Activated T-cell treated with anti-CD3 and anti-CD28 coated beads, Interleukin-2, amount 50 U/mL, for 72 hours (primary cell): ENCODE measurements around the gene DBT. TPM values are rescaled to one million over a fixed set of nuclear protein-coding genes. Genes with fewer than 3 reads are reported as not detected.

ENCODE experiments used
- ATAC-seq, 2 donors: fragments of 150-1000 bp; cut with Tn5 transposase; replicated peaks in 1 of 2; 2 replicates each; pipeline ENCODE4 v1.10.0; 2021; ENCODE audit warnings: moderate library complexity in 2 of 2, mild to moderate bottlenecking in 1 of 2
- DNase-seq, 2 donors: peaks; one replicate each; pipeline ENCODE4 v3.0.0; 2021 to 2022; ENCODE audit warnings: mixed read lengths in 1 of 2
- H3K27ac Mint-ChIP-seq: one replicate; pipeline ENCODE4 v1.8.0; 2022; ENCODE audit warnings: mild to moderate bottlenecking, moderate library complexity, mixed read lengths
- H3K27me3 Mint-ChIP-seq: one replicate; pipeline ENCODE4 v1.8.0; 2022; ENCODE audit warnings: low read depth, mixed read lengths
- H3K36me3 Mint-ChIP-seq, 2 donors: one replicate each; pipeline ENCODE4 v1.8.0; 2022; ENCODE audit warnings: mixed read lengths in 2 of 2, mild to moderate bottlenecking in 1 of 2; ENCODE audit not compliant: insufficient read depth in 2 of 2
- H3K4me1 Mint-ChIP-seq: one replicate; pipeline ENCODE4 v1.8.0; 2022; ENCODE audit warnings: low read depth, mixed read lengths
- H3K4me3 Mint-ChIP-seq, 2 donors: one replicate each; pipeline ENCODE4 v1.8.0; 2022; ENCODE audit warnings: mild to moderate bottlenecking in 2 of 2, mixed read lengths in 2 of 2, moderate library complexity in 2 of 2
- H3K9me3 Mint-ChIP-seq, 2 donors: one replicate each; pipeline ENCODE4 v1.8.0; 2022; ENCODE audit warnings: mixed read lengths in 2 of 2
- total RNA-seq, 2 donors: library from RNA; stranded (reverse); gene quantifications; one replicate each; pipeline ENCODE4 v1.2.3, GENCODE V29; 2022

Gene DBT
- total RNA-seq, 2 donors from 2014 or later = 11.9 to 15.3 TPM

GRCh38 chr1:100164216-100164615 is 85.4 kb downstream of the DBT start:
- Mint-ChIP-seq H3K27me3 (no peaks in the 10 kb centered on the region), H3K36me3 (no peaks in the 10 kb centered on the region), H3K27ac (no peak overlapping the region), H3K4me1 (no peaks in the 10 kb centered on the region), H3K9me3 (no peaks in the 10 kb centered on the region), H3K4me3 (no peak overlapping the region)
- no peak for ATAC-seq
- no peak for DNase-seq

DNA sequence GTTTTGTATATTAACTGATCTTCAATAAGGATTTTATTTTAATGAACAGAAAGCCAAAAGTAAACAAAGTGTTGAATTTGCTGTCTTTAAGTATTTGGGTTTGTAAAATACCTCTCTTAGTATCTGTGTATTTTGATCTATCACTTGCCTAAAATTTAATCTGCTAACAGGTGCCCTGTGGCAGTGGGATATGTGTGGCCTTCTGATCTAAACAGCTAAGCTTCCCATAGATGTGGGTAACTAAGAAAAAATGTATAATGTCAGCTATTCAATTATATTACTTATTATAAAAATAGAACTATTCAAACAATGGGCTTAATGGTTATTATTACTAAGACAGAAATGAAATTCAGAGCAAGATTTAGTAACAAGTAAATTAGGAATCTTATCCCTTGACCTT is 86.8 kb downstream of the DBT start:
- no peaks in the 10 kb centered on the region for H3K36me3 Mint-ChIP-seq
- no peak overlapping the region for H3K4me3 Mint-ChIP-seq
- no peaks in the 10 kb centered on the region for H3K27me3 Mint-ChIP-seq
- DNase-seq (no peak), ATAC-seq (no peak)
- H3K4me1 Mint-ChIP-seq = no peaks in the 10 kb centered on the region
- no peak overlapping the region for H3K27ac Mint-ChIP-seq
- no peaks in the 10 kb centered on the region for H3K9me3 Mint-ChIP-seq

- ATAC-seq (no peak), DNase-seq (no peak)
- Mint-ChIP-seq H3K9me3 (no peaks in the 10 kb centered on the region), H3K4me3 (peak overlapping the region in 1 of 2 donors; percentile 13), H3K4me1 (peaks cover 9% of the 10 kb centered on the region), H3K27ac (peak overlapping the region; percentile 80), H3K27me3 (no peaks in the 10 kb centered on the region), H3K36me3 (peaks cover 7 to 11% of the 10 kb centered on the region in 2 donors)
Observed at GRCh38 chr1:100152271-100152670, 97.4 kb downstream of the DBT start.

GRCh38 chr1:100151679-100152078 is 98.0 kb downstream of the DBT start:
- Mint-ChIP-seq H3K27ac (peak overlapping the region; percentile 80), H3K4me3 (no peak overlapping the region)

GRCh38 chr1:100147875-100148274 is 101.8 kb downstream of the DBT start:
- H3K4me3 Mint-ChIP-seq = no peak overlapping the region
- H3K27me3 Mint-ChIP-seq = no peaks in the 10 kb centered on the region
- H3K9me3 Mint-ChIP-seq = no peaks in the 10 kb centered on the region
- H3K4me1 Mint-ChIP-seq = peaks cover 9% of the 10 kb centered on the region
- ATAC-seq (no peak), DNase-seq (no peak)
- no peak overlapping the region for H3K27ac Mint-ChIP-seq
- peaks cover 9 to 23% of the 10 kb centered on the region in 2 donors for H3K36me3 Mint-ChIP-seq

More at GRCh38 chr1:100151679-100152078, 98.0 kb downstream of the DBT start:
- no peaks in the 10 kb centered on the region for H3K27me3 Mint-ChIP-seq
- peaks cover 7 to 11% of the 10 kb centered on the region in 2 donors for H3K36me3 Mint-ChIP-seq
- peaks cover 9% of the 10 kb centered on the region for H3K4me1 Mint-ChIP-seq
- DNase-seq (no peak), ATAC-seq (no peak)
- H3K9me3 Mint-ChIP-seq = no peaks in the 10 kb centered on the region

GRCh38 chr1:100146958-100147357 is 102.7 kb downstream of the DBT start:
- Mint-ChIP-seq H3K36me3 (peaks cover 11 to 29% of the 10 kb centered on the region in 2 donors), H3K27me3 (no peaks in the 10 kb centered on the region), H3K4me1 (peaks cover 2% of the 10 kb centered on the region), H3K9me3 (no peaks in the 10 kb centered on the region), H3K4me3 (no peak overlapping the region), H3K27ac (no peak overlapping the region)
- no peak for ATAC-seq
- DNase-seq = no peak

DNA sequence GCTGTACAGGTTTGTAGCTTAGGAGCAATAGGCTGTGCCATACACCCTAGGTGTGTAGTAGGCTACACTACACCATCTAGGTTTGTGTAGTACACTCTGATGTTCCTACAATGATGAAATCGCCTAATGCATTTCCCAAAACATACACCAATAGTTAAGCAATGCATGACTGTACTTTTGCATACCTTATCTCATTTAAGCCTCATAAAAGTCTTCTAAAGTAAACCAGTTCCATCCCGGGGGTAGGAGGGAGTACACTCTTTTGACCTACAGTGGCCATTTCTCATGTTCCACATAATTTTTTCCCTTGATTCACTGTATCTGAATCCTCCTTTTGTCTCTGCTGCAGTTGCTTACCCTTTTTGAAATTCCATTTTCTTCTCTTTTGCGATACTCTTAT is 104.5 kb downstream of the DBT start:
- Mint-ChIP-seq H3K9me3 (no peaks in the 10 kb centered on the region), H3K36me3 (peaks cover 8 to 33% of the 10 kb centered on the region in 2 donors), H3K4me3 (no peak overlapping the region), H3K27ac (no peak overlapping the region), H3K27me3 (no peaks in the 10 kb centered on the region), H3K4me1 (no peaks in the 10 kb centered on the region)
- DNase-seq = no peak
- no peak for ATAC-seq

DNA sequence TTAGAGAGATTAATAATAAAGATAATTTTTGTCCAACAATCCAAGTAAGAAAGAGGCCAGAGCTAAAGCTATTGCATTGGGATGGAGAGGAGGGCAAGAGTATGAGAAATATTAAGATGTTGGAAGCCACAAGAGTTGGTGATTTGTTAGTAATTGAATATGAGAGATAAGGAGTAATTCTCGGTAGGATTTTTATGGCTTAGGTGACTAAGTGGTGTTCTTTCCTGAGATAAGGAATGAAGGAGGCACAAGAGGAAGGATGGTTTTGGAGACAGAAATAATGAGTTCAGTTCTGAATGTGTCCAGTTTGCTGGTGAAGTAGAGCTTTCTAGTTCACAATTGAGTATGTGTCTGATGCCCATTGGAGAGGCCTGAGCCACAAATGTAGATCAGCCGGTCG is 107.3 kb downstream of the DBT start:
- H3K27ac Mint-ChIP-seq = peak overlapping the region; percentile 14
- H3K27me3 Mint-ChIP-seq = no peaks in the 10 kb centered on the region
- H3K9me3 Mint-ChIP-seq = no peaks in the 10 kb centered on the region
- H3K4me3 Mint-ChIP-seq = no peak overlapping the region
- no peaks in the 10 kb centered on the region for H3K4me1 Mint-ChIP-seq
- peaks cover 11 to 31% of the 10 kb centered on the region in 2 donors for H3K36me3 Mint-ChIP-seq
- DNase-seq = no peak
- no peak for ATAC-seq

DNA sequence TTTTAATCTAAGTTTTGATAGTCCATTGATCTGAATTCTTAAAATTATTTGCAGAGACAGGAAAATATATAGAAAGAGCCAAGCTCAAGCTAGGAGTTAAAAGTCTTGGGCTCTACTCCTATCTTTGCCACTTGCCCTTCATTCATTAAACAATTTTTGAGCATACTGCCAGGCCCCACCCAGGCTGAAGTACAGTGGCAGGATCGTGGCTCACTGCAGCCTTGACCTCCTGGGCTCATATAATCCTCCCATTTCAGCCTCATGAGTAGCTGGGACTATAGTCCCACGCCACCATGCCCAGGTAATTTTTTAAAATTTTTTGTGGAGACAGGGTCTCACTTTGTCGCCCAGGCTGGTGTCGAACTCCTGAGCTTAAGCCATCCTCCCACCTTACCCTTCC is 108.4 kb downstream of the DBT start:
- no peak for DNase-seq
- Mint-ChIP-seq H3K36me3 (peaks cover 11 to 31% of the 10 kb centered on the region in 2 donors), H3K27ac (no peak overlapping the region), H3K4me3 (no peak overlapping the region), H3K9me3 (no peaks in the 10 kb centered on the region), H3K27me3 (no peaks in the 10 kb centered on the region), H3K4me1 (no peaks in the 10 kb centered on the region)
- ATAC-seq = no peak

DNA sequence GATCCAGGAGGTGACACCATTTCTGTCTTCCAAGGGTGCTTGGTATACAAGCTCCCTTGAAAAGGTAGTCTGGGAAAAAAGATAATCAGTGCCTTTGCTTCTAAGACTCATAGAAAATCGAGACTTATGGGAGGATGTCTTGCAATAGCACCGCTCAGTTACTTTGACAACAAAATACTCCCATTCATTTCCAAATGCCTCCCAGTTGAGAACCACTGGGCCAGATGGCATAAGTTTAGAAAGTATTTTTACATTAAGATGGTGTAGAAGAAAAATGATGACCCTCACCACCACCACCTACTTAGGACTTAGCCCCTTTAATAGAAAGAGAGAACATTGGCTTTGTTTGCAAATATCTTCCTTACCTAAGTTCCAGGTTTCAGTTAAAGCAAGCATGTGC is 112.0 kb downstream of the DBT start:
- Mint-ChIP-seq H3K4me1 (peaks cover 16% of the 10 kb centered on the region), H3K36me3 (peaks cover 11 to 21% of the 10 kb centered on the region in 2 donors), H3K4me3 (no peak overlapping the region), H3K9me3 (no peaks in the 10 kb centered on the region), H3K27me3 (no peaks in the 10 kb centered on the region), H3K27ac (no peak overlapping the region)
- DNase-seq (no peak), ATAC-seq (no peak)

Other genes starting within 250 kb of the DBT start
- gene SASS6, start 116.9 kb downstream of the DBT start, total RNA-seq = 10 to 100 TPM; 14.3 to 15.9 TPM
- gene TRMT13, start 116.7 kb downstream of the DBT start, total RNA-seq = 10 to 100 TPM; 19.9 to 24.4 TPM
- 1 to 10 TPM in 1 of 2 donors, under 1 TPM in 1; 0.86 to 1.3 TPM for gene LRRC39, start 71.6 kb downstream of the DBT start, total RNA-seq
- 10 to 100 TPM; 81.6 to 81.9 TPM for gene RTCA, start 16.4 kb upstream of the DBT start, total RNA-seq
- gene CDC14A, start 102.7 kb upstream of the DBT start, total RNA-seq = 10 to 100 TPM; 17.8 to 24.1 TPM